Peyer's patch (tissue), 4 donors: Measurements from ENCODE around the gene MAML2. TPM values are rescaled to one million over a fixed set of nuclear protein-coding genes. Genes with fewer than 3 reads are reported as not detected.
A peak's percentile ranks its signal among the peaks of the same experiment; 100 is the strongest.

Source experiments
- DNase-seq, 3 donors: peaks; one replicate each; pipeline ENCODE4 v3.0.0-alpha.2; 2017 to 2019
- H3K27ac ChIP-seq, 4 donors: fragments of 200-600 bp; sonication (generic); one replicate each; pipeline ENCODE4 v1.5.1; 2016 to 2019
- H3K27me3 ChIP-seq, 2 donors: fragments of 200-600 bp; sonication (generic); one replicate each; pipeline ENCODE4 v1.5.1; 2019
- H3K36me3 ChIP-seq, 3 donors: fragments of 200-600 bp; sonication (generic); one replicate each; pipeline ENCODE4 v1.5.1; 2016 to 2019
- H3K4me1 ChIP-seq, 4 donors: fragments of 200-600 bp; sonication (generic); one replicate each; pipeline ENCODE4 v1.5.1; 2016 to 2019
- H3K4me3 ChIP-seq, 4 donors: fragments of 200-600 bp; sonication (generic); 1 replicate in 3 of 4; 2 replicates in 1 of 4; pipeline ENCODE4 v1.5.1; 2016 to 2019; ENCODE audit warnings: mild to moderate bottlenecking in 1 of 4
- H3K9me3 ChIP-seq, 4 donors: fragments of 200-600 bp; sonication (generic); one replicate each; pipeline ENCODE4 v1.5.1; 2016 to 2019; ENCODE audit warnings: mild to moderate bottlenecking in 1 of 4
- POLR2A ChIP-seq, 2 donors: fragments of 450-650 bp; IDR thresholded peaks; one replicate each; pipeline ENCODE4 v1.5.1; 2017; ENCODE audit warnings: antibody characterized with exemption in 2 of 2, mild to moderate bottlenecking in 2 of 2, moderate library complexity in 2 of 2
- total RNA-seq, 4 donors: library from RNA; depleted of rRNA; stranded (reverse); fragments of >200 nt; gene quantifications; one replicate each; pipeline ENCODE4 v1.1.0, GENCODE V29; 2016
- TF ChIP-seq, protein P1 (sequence below), 6 experiments: fragments of 450-650 bp in 4 of 6; fragments of 200-600 bp in 2 of 6; sonication (generic) in 1 of 6; IDR thresholded peaks; one replicate each; pipeline ENCODE4 v1.5.1; 2017 to 2019; ENCODE audit warnings: antibody characterized with exemption in 6 of 6, mild to moderate bottlenecking in 3 of 6, moderate library complexity in 1 of 6

The MAML2 gene
- total RNA-seq, 4 donors from 2014 or later, result 8.4 to 60.2 (median 22.7) TPM

- TF ChIP-seq POLR2A (IDR thresholded peaks at IDR 0.05), result no peak
- TF ChIP-seq, protein P1, sequence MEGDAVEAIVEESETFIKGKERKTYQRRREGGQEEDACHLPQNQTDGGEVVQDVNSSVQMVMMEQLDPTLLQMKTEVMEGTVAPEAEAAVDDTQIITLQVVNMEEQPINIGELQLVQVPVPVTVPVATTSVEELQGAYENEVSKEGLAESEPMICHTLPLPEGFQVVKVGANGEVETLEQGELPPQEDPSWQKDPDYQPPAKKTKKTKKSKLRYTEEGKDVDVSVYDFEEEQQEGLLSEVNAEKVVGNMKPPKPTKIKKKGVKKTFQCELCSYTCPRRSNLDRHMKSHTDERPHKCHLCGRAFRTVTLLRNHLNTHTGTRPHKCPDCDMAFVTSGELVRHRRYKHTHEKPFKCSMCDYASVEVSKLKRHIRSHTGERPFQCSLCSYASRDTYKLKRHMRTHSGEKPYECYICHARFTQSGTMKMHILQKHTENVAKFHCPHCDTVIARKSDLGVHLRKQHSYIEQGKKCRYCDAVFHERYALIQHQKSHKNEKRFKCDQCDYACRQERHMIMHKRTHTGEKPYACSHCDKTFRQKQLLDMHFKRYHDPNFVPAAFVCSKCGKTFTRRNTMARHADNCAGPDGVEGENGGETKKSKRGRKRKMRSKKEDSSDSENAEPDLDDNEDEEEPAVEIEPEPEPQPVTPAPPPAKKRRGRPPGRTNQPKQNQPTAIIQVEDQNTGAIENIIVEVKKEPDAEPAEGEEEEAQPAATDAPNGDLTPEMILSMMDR (IDR thresholded peaks at IDR 0.05), result peak in 1 of 6 experiments; percentile 2
- Histone ChIP-seq H3K4me1 (peaks cover 0 to 34% (median 4%) of the 10 kb centered on the region in 4 donors), H3K9me3 (no peaks in the 10 kb centered on the region), H3K27me3 (no peaks in the 10 kb centered on the region), H3K4me3 (no peak overlapping the region), H3K36me3 (no peaks in the 10 kb centered on the region), H3K27ac (peak overlapping the region in 2 of 4 donors; percentile 51 to 68)
- DNase-seq, result no peak
Measured at GRCh38 chr11:96332126-96332771, 10.7 kb downstream of the MAML2 start.

DNA sequence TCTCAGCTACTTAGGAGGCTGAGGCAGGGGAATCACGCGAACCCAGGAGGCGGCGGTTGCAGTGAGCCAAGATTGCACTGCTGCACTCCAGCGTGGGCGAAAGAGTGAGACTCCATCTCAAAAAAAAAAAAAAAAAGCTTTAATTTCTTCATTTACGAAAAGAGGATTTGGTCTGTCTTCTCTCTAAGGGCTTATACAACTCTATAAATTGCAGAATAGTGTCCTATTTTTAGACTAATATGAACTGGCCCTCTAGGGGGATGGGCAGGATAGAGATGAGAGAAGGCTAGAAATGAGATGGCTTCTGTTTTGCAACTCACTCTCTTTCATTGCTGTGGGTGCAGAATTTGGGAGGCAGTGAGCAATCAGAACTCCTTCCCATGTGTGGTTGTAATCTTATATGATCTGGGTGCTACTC is 11.3 kb downstream of the MAML2 start:
- Histone ChIP-seq H3K27me3 (no peaks in the 10 kb centered on the region), H3K4me1 (peaks cover 0 to 28% (median 2%) of the 10 kb centered on the region in 4 donors), H3K4me3 (no peak overlapping the region), H3K27ac (peak overlapping the region in 1 of 4 donors; percentile 68), H3K36me3 (no peaks in the 10 kb centered on the region), H3K9me3 (no peaks in the 10 kb centered on the region)
- TF ChIP-seq, protein P1 (IDR thresholded peaks at IDR 0.05), result no peak
- TF ChIP-seq POLR2A (IDR thresholded peaks at IDR 0.05), result no peak
- no peak for DNase-seq

GRCh38 chr11:96330511-96330859 is 12.5 kb downstream of the MAML2 start:
- TF ChIP-seq POLR2A (IDR thresholded peaks at IDR 0.05), result no peak
- TF ChIP-seq, protein P1 (IDR thresholded peaks at IDR 0.05), result no peak
- Histone ChIP-seq H3K9me3 (no peaks in the 10 kb centered on the region), H3K4me3 (no peak overlapping the region), H3K36me3 (no peaks in the 10 kb centered on the region), H3K27ac (no peak overlapping the region), H3K27me3 (no peaks in the 10 kb centered on the region), H3K4me1 (peaks cover 0 to 23% (median 0%) of the 10 kb centered on the region in 4 donors)
- no peak for DNase-seq

DNA sequence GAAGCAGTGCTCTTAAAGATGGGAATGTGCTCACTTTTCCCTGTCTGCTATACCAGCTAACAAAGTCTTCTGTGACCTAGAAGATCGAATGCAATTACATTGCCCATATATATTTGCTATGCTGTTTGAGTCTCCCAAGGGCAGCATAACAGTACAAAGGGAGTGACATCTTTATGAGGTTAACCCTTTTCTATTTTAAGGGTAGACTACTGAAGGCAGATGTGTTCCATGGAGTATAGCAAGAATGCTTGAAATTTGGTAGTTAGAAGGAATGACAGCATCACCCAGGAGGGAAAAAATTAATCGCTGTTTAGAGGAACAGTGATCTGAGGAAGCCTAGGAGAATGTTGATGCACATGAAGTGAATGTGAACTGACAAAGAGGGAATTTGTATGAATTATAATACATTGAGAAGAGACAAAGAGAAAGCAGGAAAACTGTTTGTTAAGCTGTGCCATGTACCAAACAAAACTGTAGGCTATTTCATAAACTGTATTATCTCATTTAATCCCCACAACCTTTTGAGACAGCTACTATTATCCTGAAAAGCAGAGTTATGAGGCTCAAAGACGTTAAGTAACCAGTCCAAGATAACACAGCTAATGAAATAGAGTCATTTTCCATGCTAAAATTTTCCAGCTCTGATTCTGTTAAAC is 13.0 kb downstream of the MAML2 start:
- no peak for DNase-seq
- Histone ChIP-seq H3K27me3 (no peaks in the 10 kb centered on the region), H3K9me3 (no peaks in the 10 kb centered on the region), H3K4me3 (no peak overlapping the region), H3K4me1 (peaks cover 0 to 20% (median 0%) of the 10 kb centered on the region in 4 donors), H3K36me3 (no peaks in the 10 kb centered on the region), H3K27ac (no peak overlapping the region)
- TF ChIP-seq, protein P1 (IDR thresholded peaks at IDR 0.05), result no peak
- TF ChIP-seq POLR2A (IDR thresholded peaks at IDR 0.05), result no peak

DNA sequence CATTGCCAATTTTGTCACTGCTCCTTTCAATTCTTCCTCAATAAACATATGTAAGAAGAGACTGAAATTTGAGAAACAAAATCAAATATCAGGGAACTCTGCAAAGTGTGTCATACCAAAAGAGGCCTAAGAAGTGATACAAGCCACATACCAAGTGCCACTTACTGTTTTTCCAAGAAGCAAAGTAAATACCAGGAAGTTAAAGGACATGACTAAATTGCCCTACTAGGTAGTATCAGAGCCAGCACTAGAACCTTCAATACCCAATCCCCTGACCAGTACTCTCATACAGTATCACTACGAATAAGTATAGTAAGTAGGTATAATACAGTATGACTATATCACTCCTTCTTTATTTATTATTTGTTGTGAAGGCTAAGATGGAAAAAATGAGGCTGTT is 13.6 kb downstream of the MAML2 start:
- Histone ChIP-seq H3K4me3 (no peak overlapping the region), H3K9me3 (no peaks in the 10 kb centered on the region), H3K4me1 (peaks cover 0 to 20% (median 0%) of the 10 kb centered on the region in 4 donors), H3K27me3 (no peaks in the 10 kb centered on the region), H3K27ac (no peak overlapping the region), H3K36me3 (no peaks in the 10 kb centered on the region)
- TF ChIP-seq POLR2A (IDR thresholded peaks at IDR 0.05), result no peak
- TF ChIP-seq, protein P1 (IDR thresholded peaks at IDR 0.05), result no peak
- DNase-seq, result no peak
